ENCODE measurements around the gene GNAQ. TPM values are rescaled to one million over a fixed set of nuclear protein-coding genes. Genes with fewer than 3 reads are reported as not detected.

Gene GNAQ
- total RNA-seq, 2 donors from 2014 or later = 46.0 to 58.8 TPM

DNA sequence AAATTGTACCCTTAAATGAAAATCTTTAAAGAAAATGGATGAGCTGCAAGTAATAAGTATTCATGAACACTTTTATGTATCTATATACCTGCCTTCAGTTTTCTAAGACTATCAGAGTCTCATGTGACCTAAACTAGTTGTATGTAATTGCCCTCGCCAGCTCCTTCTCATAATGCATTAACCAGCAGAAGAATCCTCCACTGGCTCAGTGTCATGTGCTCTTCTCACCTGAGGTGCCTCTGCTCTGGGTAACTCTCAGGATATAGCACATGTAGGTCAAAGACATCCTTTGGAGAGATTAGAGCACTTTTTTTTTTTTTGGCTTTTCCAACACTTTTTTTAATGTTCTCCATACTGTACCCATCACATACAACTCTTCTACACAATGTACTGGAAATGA, 199.8 kb downstream of the GNAQ start:
- DNase-seq (ENCODE audit: low spot score) = no peak
- H3K27ac ChIP-seq = no peak overlapping the region
- H3K36me3 ChIP-seq = no peaks in the 10 kb centered on the region
- no peaks in the 10 kb centered on the region for H3K27me3 ChIP-seq (replicated peaks; ENCODE audit: insufficient read depth)
- ATAC-seq (ENCODE audit: insufficient number of reproducible peaks, low FRiP score, low read depth) = no peak
- H3K4me1 ChIP-seq (ENCODE audit: control insufficient read depth in 1 of 2, low read depth in 2 of 2) = peaks cover 36 to 41% of the 10 kb centered on the region in 2 donors
- TF ChIP-seq, protein P1, sequence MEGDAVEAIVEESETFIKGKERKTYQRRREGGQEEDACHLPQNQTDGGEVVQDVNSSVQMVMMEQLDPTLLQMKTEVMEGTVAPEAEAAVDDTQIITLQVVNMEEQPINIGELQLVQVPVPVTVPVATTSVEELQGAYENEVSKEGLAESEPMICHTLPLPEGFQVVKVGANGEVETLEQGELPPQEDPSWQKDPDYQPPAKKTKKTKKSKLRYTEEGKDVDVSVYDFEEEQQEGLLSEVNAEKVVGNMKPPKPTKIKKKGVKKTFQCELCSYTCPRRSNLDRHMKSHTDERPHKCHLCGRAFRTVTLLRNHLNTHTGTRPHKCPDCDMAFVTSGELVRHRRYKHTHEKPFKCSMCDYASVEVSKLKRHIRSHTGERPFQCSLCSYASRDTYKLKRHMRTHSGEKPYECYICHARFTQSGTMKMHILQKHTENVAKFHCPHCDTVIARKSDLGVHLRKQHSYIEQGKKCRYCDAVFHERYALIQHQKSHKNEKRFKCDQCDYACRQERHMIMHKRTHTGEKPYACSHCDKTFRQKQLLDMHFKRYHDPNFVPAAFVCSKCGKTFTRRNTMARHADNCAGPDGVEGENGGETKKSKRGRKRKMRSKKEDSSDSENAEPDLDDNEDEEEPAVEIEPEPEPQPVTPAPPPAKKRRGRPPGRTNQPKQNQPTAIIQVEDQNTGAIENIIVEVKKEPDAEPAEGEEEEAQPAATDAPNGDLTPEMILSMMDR (IDR thresholded peaks at IDR 0.05) = no peak
- H3K9me3 ChIP-seq = no peaks in the 10 kb centered on the region
- no peak overlapping the region for H3K4me3 ChIP-seq

DNA sequence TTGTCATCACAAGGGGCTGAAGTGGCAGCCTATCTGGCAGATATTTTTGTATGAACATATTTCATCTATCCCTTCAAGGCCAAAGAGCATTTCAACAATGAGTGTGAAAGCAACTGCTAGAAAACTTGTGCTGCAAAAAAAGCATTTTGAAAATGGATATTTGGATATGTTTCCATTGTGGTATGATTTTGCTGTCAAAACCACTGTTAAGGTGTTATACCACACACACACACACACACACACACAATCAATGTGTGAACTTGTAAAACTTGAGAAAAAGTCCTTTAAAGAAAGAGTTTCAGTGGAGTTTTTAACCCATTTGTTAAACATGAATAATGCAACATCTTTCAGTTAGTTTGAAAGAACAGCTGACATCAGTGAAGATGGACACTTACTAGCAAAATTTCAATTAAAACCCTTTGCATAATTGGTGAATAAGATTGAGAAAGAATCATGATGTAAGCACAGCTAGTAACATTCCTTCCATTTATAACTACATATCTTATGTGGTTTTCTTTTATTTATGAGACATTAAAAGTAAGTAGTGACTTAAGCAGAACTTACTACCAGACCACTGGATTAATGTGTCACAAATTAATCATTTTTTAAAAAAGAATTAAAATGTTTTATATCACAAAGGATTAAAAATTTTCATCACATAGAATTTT, 200.9 kb downstream of the GNAQ start:
- no peaks in the 10 kb centered on the region for H3K9me3 ChIP-seq
- TF ChIP-seq, protein P1 (IDR thresholded peaks at IDR 0.05) = no peak
- no peaks in the 10 kb centered on the region for H3K36me3 ChIP-seq
- H3K4me1 ChIP-seq (ENCODE audit: control insufficient read depth in 1 of 2, low read depth in 2 of 2) = peaks cover 37 to 45% of the 10 kb centered on the region in 2 donors
- no peak for DNase-seq (ENCODE audit: low spot score)
- no peak for ATAC-seq (ENCODE audit: insufficient number of reproducible peaks, low FRiP score, low read depth)
- H3K4me3 ChIP-seq = no peak overlapping the region
- no peak overlapping the region for H3K27ac ChIP-seq
- no peaks in the 10 kb centered on the region for H3K27me3 ChIP-seq (replicated peaks; ENCODE audit: insufficient read depth)

DNA sequence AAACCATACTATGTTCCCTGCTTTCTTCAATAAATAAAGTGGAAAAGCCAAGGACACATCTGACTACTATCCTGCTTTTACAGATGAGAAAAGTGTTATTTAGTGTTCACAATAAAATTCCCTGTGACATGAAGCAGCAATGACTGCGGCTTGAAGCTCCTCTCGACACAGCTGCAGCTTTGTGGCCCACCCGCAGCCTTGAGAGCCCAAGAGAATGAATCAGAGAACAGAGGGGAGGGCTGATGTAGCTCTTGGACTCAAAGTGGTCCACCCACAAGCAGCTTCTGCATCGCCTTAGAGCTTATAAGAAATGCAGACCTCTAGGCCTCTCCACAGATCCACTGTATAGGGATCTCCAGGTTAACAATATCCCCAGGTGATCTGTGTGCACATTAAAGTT, 202.2 kb downstream of the GNAQ start:
- Histone ChIP-seq H3K4me3 (no peak overlapping the region), H3K4me1 (ENCODE audit: control insufficient read depth in 1 of 2, low read depth in 2 of 2) (peaks cover 31 to 38% of the 10 kb centered on the region in 2 donors), H3K27me3 (replicated peaks; ENCODE audit: insufficient read depth) (no peaks in the 10 kb centered on the region), H3K27ac (no peak overlapping the region), H3K36me3 (no peaks in the 10 kb centered on the region), H3K9me3 (no peaks in the 10 kb centered on the region)
- DNase-seq (ENCODE audit: low spot score) (no peak), ATAC-seq (ENCODE audit: insufficient number of reproducible peaks, low FRiP score, low read depth) (no peak)
- TF ChIP-seq, protein P1 (IDR thresholded peaks at IDR 0.05) = no peak

DNA sequence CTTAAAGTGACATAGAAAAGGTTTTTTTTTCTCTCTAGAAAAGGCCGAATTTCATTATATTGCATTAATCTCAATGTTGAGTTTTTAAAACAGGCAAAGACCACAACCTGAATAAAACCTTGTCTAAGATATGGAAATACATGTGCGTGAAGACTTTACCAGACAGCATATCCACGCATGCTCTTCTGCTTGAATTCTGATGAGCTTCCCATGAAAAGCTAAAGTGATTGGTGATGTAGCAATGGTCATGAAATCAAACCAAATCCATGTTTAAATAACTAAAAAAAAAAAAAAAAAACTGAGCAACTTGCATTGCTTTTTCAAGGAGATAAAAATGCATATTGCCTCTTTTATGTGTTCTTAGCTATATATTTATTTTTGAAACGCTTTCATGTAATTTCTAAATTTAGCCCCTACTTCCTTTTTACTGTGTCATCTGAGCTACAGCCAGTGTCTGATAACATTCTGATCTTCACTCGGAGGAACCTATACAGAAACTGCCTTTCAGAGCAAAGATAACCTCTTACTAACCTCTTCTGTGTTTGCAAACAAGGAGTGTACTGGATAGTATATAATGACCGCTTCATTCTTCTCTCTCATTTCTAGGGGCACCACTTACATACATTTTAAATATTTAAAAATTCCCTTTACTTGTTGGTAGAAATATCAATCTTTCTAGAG, 204.4 kb downstream of the GNAQ start:
- no peak for DNase-seq (ENCODE audit: low spot score)
- no peak for ATAC-seq (ENCODE audit: insufficient number of reproducible peaks, low FRiP score, low read depth)
- H3K4me1 ChIP-seq (ENCODE audit: control insufficient read depth in 1 of 2, low read depth in 2 of 2) = peaks cover 21 to 25% of the 10 kb centered on the region in 2 donors

DNA sequence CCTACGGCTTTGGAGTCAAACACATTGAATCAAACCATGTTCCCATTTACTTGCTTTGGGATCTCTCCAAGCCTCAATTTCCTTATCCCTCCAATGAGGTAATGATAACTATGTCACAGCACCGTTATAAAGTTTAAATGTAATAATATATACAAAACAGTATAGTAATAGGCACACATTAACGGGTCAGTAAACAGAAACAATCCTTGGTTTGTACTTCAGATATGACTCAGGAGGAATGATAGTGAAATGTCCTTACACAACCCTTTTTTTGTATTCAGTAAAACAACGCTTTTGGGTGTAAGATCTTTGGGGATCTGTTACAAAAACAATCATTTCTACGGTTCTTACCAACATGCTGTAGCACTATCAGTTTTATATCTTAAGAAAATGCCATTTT, 205.0 kb downstream of the GNAQ start:
- Histone ChIP-seq H3K9me3 (no peaks in the 10 kb centered on the region), H3K4me3 (no peak overlapping the region), H3K4me1 (ENCODE audit: control insufficient read depth in 1 of 2, low read depth in 2 of 2) (peaks cover 21 to 22% of the 10 kb centered on the region in 2 donors), H3K27me3 (replicated peaks; ENCODE audit: insufficient read depth) (no peaks in the 10 kb centered on the region), H3K27ac (no peak overlapping the region), H3K36me3 (no peaks in the 10 kb centered on the region)
- no peak for ATAC-seq (ENCODE audit: insufficient number of reproducible peaks, low FRiP score, low read depth)
- TF ChIP-seq, protein P1 (IDR thresholded peaks at IDR 0.05) = no peak
- no peak for DNase-seq (ENCODE audit: low spot score)

More for the DNA sequence above, 204.4 kb downstream of the GNAQ start:
- no peak overlapping the region for H3K27ac ChIP-seq
- no peaks in the 10 kb centered on the region for H3K9me3 ChIP-seq
- TF ChIP-seq, protein P1 (IDR thresholded peaks at IDR 0.05) = no peak
- H3K4me3 ChIP-seq = no peak overlapping the region
- no peaks in the 10 kb centered on the region for H3K27me3 ChIP-seq (replicated peaks; ENCODE audit: insufficient read depth)
- no peaks in the 10 kb centered on the region for H3K36me3 ChIP-seq
